Adrenal gland (tissue), 5 donors: ENCODE measurements around the gene UPP1.

Source experiments
- CTCF ChIP-seq, 6 experiments: fragments of 450-650 bp in 4 of 6; fragments of 200-600 bp in 2 of 6; sonication (generic) in 1 of 6; IDR thresholded peaks; 1 replicate in 5 of 6; 2 replicates in 1 of 6; pipeline versions ENCODE4 v1.5.1 to v1.8.0; 2016 to 2021; ENCODE audit warnings: antibody characterized with exemption in 6 of 6, mild to moderate bottlenecking in 2 of 6, moderate library complexity in 1 of 6
- POLR2A ChIP-seq, 2 donors: fragments of 450-650 bp; IDR thresholded peaks; one replicate each; pipeline ENCODE4 v1.6.1; 2017; ENCODE audit warnings: antibody characterized with exemption in 2 of 2, mild to moderate bottlenecking in 2 of 2, moderate library complexity in 1 of 2
- donor health status: DM: no; HTN: no; CAD: no.

- TF ChIP-seq CTCF (IDR thresholded peaks at IDR 0.05) (no peak), POLR2A (IDR thresholded peaks at IDR 0.05) (no peak)
Measured at GRCh38 chr7:48106906-48107659, 18.0 kb downstream of the UPP1 start.
